Measurements from ENCODE around the gene IFNA8.
A peak's percentile ranks its signal among the peaks of the same experiment; 100 is the strongest.

Gene IFNA8

DNA sequence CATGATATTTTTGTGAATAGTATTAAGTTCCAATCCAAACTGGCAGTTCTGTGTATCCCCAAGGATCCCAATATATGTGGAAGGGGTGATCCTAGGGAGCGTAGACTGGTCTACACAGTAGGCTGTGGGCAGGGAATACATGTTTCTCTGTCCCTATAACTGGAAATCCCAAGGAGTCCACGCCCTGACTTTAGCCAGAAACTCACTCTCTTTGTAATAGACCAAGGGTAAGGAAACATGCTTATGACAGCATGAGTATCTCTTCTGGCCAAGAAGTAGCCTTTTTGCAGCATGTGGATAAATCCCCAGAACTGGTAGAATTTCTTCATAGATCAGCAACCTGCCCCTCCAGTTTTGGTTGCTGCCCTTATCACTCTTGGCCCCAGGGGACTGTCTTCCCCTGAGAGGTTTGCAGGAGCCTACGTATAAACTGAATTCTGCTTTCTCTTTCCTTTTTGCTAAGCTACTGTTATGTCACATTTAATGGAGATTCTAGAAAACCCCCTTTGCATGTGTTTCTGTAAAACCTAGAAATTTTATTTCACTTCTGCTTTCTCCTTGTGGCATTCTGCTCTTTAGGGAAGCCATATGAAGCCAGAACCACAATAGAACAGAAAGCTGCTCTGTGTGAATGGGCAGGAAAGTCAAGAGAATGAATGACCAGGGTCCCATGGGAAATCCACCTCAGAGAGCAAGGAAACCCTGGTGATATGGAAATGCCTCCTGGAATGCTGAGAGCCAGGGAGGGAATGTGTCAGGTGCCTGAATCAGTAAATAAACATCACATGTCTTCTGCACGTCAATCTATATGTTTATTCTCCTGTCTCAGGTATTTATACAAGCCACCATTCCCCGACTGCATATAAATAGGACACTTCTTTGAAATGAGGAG is 27.2 kb upstream of the IFNA8 start:
- no peak overlapping the region for H3K9ac ChIP-seq (ENCODE audit: low read depth, low read length, poor library complexity, severe bottlenecking)
- H3K9me3 ChIP-seq (ENCODE audit: insufficient read depth, low read depth, low read length), result no peaks in the 10 kb centered on the region
- 0 out of 2 replicates have a peak overlapping the region, but pooled peaks have one; percentile 27 for H2AFZ ChIP-seq (ENCODE audit: low read length)
- TF ChIP-seq, protein P1, sequence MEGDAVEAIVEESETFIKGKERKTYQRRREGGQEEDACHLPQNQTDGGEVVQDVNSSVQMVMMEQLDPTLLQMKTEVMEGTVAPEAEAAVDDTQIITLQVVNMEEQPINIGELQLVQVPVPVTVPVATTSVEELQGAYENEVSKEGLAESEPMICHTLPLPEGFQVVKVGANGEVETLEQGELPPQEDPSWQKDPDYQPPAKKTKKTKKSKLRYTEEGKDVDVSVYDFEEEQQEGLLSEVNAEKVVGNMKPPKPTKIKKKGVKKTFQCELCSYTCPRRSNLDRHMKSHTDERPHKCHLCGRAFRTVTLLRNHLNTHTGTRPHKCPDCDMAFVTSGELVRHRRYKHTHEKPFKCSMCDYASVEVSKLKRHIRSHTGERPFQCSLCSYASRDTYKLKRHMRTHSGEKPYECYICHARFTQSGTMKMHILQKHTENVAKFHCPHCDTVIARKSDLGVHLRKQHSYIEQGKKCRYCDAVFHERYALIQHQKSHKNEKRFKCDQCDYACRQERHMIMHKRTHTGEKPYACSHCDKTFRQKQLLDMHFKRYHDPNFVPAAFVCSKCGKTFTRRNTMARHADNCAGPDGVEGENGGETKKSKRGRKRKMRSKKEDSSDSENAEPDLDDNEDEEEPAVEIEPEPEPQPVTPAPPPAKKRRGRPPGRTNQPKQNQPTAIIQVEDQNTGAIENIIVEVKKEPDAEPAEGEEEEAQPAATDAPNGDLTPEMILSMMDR (conservative IDR thresholded peaks at IDR 0.05; ENCODE audit: low read length), result no peak
- TF ChIP-seq EZH2phosphoT487 (IDR thresholded peaks at IDR 0.05; ENCODE audit: borderline replicate concordance), result no peak
- H3K4me3 ChIP-seq (ENCODE audit: low read length, poor library complexity, severe bottlenecking), result peak overlapping the region; percentile 40
- H3K9me2 ChIP-seq (replicated peaks; ENCODE audit: low read depth, low read length), result no peaks in the 10 kb centered on the region
- no peaks in the 10 kb centered on the region for H3K27me3 ChIP-seq (ENCODE audit: insufficient read depth, low read length, poor library complexity, severe bottlenecking)
- H3K36me3 ChIP-seq (ENCODE audit: insufficient read depth, low read length), result no peaks in the 10 kb centered on the region
- H3F3A ChIP-seq (ENCODE audit: low read depth), result no peaks in the 10 kb centered on the region
- H3K4me1 ChIP-seq (ENCODE audit: insufficient read depth, low read length, poor library complexity, severe bottlenecking), result peaks cover 4% of the 10 kb centered on the region
- no peaks in the 10 kb centered on the region for H3K79me2 ChIP-seq (ENCODE audit: insufficient read depth, low read length)
- H4K20me1 ChIP-seq (ENCODE audit: insufficient read depth, low read length, poor library complexity, severe bottlenecking), result no peaks in the 10 kb centered on the region
- peak overlapping the region; percentile 53 for H3K4me2 ChIP-seq (ENCODE audit: low read depth, low read length, poor library complexity, severe bottlenecking)

DNA sequence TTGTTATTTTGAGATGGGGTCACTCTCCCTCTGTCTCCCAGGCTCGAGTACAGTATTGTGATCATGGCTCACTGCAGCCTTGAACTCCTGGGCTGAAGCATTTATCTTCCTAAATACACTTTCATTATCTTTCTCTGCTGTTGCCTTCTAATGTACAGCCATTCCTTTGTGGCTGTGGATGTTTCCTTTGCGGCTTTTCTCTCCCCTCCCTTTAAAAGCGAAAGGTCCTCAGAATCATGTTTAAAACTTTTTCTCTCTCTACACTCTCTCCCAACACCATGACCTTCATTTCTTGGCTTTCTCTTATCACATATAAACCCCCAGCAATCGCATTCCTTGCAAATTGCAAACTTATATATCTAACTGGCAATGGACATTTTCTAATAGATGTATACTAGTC is 25.3 kb upstream of the IFNA8 start:
- Histone ChIP-seq H3K4me3 (ENCODE audit: low read length, poor library complexity, severe bottlenecking) (no peak overlapping the region), H3K9me3 (ENCODE audit: insufficient read depth, low read depth, low read length) (no peaks in the 10 kb centered on the region), H4K20me1 (ENCODE audit: insufficient read depth, low read length, poor library complexity, severe bottlenecking) (no peaks in the 10 kb centered on the region), H3K27me3 (ENCODE audit: insufficient read depth, low read length, poor library complexity, severe bottlenecking) (no peaks in the 10 kb centered on the region), H3K4me1 (ENCODE audit: insufficient read depth, low read length, poor library complexity, severe bottlenecking) (peaks cover 4% of the 10 kb centered on the region), H3K79me2 (ENCODE audit: insufficient read depth, low read length) (no peaks in the 10 kb centered on the region), H3K4me2 (ENCODE audit: low read depth, low read length, poor library complexity, severe bottlenecking) (no peak overlapping the region), H2AFZ (ENCODE audit: low read length) (no peak overlapping the region), H3K9ac (ENCODE audit: low read depth, low read length, poor library complexity, severe bottlenecking) (no peak overlapping the region), H3K36me3 (ENCODE audit: insufficient read depth, low read length) (no peaks in the 10 kb centered on the region), H3K9me2 (replicated peaks; ENCODE audit: low read depth, low read length) (no peaks in the 10 kb centered on the region), H3F3A (ENCODE audit: low read depth) (no peaks in the 10 kb centered on the region)
- no peak for TF ChIP-seq EZH2phosphoT487 (IDR thresholded peaks at IDR 0.05; ENCODE audit: borderline replicate concordance)
- TF ChIP-seq, protein P1 (conservative IDR thresholded peaks at IDR 0.05; ENCODE audit: low read length), result no peak

DNA sequence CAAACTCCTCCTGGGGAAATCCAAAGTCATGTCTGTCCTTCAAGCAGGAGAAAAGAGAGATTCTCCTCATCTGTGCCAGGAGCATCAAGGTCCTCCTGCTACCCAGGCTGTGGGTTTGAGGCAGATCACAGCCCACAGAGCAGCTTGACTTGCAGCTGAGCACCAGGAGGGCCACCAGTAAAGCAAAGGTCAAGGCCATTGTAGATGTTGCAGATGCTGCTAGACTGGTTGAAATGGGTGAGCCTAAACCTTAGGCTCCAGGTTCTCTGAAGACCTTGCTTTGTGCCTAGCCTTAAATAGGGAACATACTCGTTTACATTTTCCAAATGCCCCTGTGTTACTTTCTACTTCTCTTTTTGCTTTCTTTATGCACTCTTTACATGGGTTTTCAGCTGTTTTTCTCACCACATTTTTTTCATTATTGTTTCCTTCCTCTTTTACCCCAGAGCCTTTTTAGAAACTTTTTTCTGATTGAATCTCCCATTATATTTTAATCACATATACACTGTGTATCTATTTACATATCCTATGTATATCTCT is 23.7 kb upstream of the IFNA8 start, which contains the start of gene IFNA2:
Gene IFNA2, minus strand, starts transcription at position 268 of the 540 bp plus-strand sequence. Its CDS starts 69 bp downstream, at position 199.
- H2AFZ ChIP-seq (ENCODE audit: low read length), result peak within 1 kb of the TSS; percentile 43; the same call in 1 of the 2 replicates
- H3F3A ChIP-seq (ENCODE audit: low read depth), result no peaks in the 10 kb centered on the region
- H3K36me3 ChIP-seq (ENCODE audit: insufficient read depth, low read length), result no peaks in the 10 kb centered on the region
- TF ChIP-seq EZH2phosphoT487 (IDR thresholded peaks at IDR 0.05; ENCODE audit: borderline replicate concordance), result no peak
- TF ChIP-seq, protein P1 (conservative IDR thresholded peaks at IDR 0.05; ENCODE audit: low read length), result no peak
- no peak within 1 kb of the TSS for H3K4me3 ChIP-seq (ENCODE audit: low read length, poor library complexity, severe bottlenecking)
- no peaks in the 10 kb centered on the region for H3K9me3 ChIP-seq (ENCODE audit: insufficient read depth, low read depth, low read length)
- H3K79me2 ChIP-seq (ENCODE audit: insufficient read depth, low read length), result no peaks in the 10 kb centered on the region
- H3K9ac ChIP-seq (ENCODE audit: low read depth, low read length, poor library complexity, severe bottlenecking), result no peak within 1 kb of the TSS
- H4K20me1 ChIP-seq (ENCODE audit: insufficient read depth, low read length, poor library complexity, severe bottlenecking), result no peaks in the 10 kb centered on the region
- H3K4me1 ChIP-seq (ENCODE audit: insufficient read depth, low read length, poor library complexity, severe bottlenecking), result peaks cover 4% of the 10 kb centered on the region
- H3K9me2 ChIP-seq (replicated peaks; ENCODE audit: low read depth, low read length), result no peaks in the 10 kb centered on the region
- no peak within 1 kb of the TSS for H3K4me2 ChIP-seq (ENCODE audit: low read depth, low read length, poor library complexity, severe bottlenecking)
- no peaks in the 10 kb centered on the region for H3K27me3 ChIP-seq (ENCODE audit: insufficient read depth, low read length, poor library complexity, severe bottlenecking)

Measured in Loucy (cell line).